ENCODE results near the gene RRP36. TPM values are rescaled to one million over a fixed set of nuclear protein-coding genes. Genes with fewer than 3 reads are reported as not detected.

RRP36 gene
- total RNA-seq, 3 donors from 2014 or later, result 31.4 to 40.0 (median 37.1) TPM

DNA sequence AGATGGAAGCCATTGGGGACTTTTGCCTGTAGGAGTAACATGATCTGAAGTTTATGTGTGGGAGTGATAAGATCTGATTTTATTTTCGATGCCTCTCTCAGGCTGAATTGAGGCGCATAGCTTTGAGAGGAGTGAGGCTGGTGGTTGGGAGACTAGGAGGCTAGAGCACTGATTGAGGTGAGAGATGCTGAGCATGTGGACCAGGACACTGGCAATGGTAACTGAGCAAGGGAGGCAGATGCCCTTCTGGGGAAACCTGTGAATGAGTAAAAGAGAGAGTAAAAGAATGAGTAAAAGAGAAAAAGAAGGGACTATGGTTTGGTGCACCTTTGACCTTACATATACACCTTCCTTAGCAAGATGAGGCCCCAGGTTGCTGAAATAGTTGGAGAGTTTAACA, 3.0 kb downstream of the RRP36 start:
- DNase-seq (no peak), ATAC-seq (no peak)
- H3K9me3 ChIP-seq, result no peaks in the 10 kb centered on the region
- H3K36me3 ChIP-seq (ENCODE audit: low read depth), result peaks cover 10% of the 10 kb centered on the region
- TF ChIP-seq, protein P1, sequence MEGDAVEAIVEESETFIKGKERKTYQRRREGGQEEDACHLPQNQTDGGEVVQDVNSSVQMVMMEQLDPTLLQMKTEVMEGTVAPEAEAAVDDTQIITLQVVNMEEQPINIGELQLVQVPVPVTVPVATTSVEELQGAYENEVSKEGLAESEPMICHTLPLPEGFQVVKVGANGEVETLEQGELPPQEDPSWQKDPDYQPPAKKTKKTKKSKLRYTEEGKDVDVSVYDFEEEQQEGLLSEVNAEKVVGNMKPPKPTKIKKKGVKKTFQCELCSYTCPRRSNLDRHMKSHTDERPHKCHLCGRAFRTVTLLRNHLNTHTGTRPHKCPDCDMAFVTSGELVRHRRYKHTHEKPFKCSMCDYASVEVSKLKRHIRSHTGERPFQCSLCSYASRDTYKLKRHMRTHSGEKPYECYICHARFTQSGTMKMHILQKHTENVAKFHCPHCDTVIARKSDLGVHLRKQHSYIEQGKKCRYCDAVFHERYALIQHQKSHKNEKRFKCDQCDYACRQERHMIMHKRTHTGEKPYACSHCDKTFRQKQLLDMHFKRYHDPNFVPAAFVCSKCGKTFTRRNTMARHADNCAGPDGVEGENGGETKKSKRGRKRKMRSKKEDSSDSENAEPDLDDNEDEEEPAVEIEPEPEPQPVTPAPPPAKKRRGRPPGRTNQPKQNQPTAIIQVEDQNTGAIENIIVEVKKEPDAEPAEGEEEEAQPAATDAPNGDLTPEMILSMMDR (IDR thresholded peaks at IDR 0.05), result no peak
- no peak overlapping the region for H3K4me3 ChIP-seq
- H3K4me1 ChIP-seq (ENCODE audit: low read depth), result peaks cover 11% of the 10 kb centered on the region
- intact Hi-C loops (cut with DNase I, micrococcal nuclease), result no loop called here

DNA sequence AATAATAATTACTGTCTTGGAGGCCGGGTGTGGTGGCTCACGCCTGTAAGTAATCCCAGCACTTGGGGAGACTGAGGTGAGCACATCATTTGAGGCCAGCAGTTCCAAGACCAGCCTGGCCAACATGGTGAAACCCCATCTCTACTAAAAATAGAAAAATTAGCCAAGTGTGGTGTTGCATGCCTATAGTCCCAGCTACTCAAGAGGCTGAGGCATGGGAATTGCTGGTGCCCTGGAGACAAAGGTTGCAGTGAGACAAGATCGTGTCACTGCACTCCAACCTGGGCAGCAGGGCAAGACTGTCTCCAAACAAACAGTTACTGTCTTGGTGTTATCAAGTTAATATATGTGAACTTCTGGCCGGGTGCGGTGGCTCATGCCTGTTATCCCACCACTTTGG, 4.9 kb downstream of the RRP36 start:
- peak in 1 of 3 donors; percentile 7 for DNase-seq
- no peak for ATAC-seq
- TF ChIP-seq, protein P1 (IDR thresholded peaks at IDR 0.05), result no peak

DNA sequence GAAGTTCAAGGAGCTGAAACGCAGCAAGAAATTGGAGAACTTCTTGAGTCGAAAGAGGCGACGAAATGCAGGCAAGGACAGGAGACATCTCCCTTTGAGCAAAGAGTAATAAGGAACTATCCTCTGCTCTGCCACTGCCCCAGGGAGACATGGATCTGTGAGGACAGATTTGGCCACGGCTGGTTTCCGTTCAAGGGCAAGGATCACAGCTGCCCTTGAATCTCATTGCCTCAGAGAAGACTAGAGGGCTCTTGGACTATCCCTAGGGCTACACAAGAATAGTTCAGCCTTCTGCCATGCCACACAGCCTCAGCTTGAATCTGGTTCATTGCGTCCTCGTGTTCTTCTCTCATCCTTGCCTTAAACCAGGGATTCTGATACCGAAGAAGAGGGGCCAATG, 7.7 kb downstream of the RRP36 start:
- no peaks in the 10 kb centered on the region for H3K9me3 ChIP-seq
- intact Hi-C loops (cut with DNase I, micrococcal nuclease), result no loop called here
- H3K4me1 ChIP-seq (ENCODE audit: low read depth), result no peaks in the 10 kb centered on the region
- DNase-seq (peak in 1 of 3 donors; percentile 17), ATAC-seq (no peak)
- no peak overlapping the region for H3K4me3 ChIP-seq
- peaks cover 13% of the 10 kb centered on the region for H3K36me3 ChIP-seq (ENCODE audit: low read depth)
- TF ChIP-seq, protein P1 (IDR thresholded peaks at IDR 0.05), result no peak

More for the DNA sequence above, 4.9 kb downstream of the RRP36 start:
- Histone ChIP-seq H3K4me1 (ENCODE audit: low read depth) (peaks cover 7% of the 10 kb centered on the region), H3K9me3 (no peaks in the 10 kb centered on the region), H3K4me3 (no peak overlapping the region), H3K36me3 (ENCODE audit: low read depth) (peaks cover 13% of the 10 kb centered on the region)
- intact Hi-C loops (cut with DNase I, micrococcal nuclease), result no loop called here

DNA sequence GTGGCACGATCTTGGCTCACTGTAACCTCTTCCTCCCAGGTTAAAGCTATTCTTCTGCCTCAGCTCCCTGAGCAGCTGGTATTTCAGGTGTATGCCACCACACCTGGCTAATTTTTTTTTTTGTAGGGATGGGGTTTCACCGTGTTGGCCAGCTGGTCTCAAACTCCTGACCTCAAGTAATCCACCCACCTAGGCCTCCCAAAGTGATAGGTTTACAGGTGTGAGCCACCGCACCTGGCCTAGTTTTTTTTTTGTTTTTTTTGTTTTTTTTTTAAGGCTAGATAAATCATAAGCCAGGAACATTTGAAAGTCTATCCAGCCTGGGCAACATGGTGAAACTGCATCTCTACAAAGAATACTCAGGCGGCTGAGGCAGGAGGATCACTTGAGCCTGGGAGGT, 10.9 kb downstream of the RRP36 start:
- no peak overlapping the region for H3K4me3 ChIP-seq
- DNase-seq (no peak), ATAC-seq (no peak)
- peaks cover 10% of the 10 kb centered on the region for H3K36me3 ChIP-seq (ENCODE audit: low read depth)
- intact Hi-C loops (cut with DNase I, micrococcal nuclease), result no loop called here
- no peaks in the 10 kb centered on the region for H3K4me1 ChIP-seq (ENCODE audit: low read depth)
- TF ChIP-seq, protein P1 (IDR thresholded peaks at IDR 0.05), result no peak
- H3K9me3 ChIP-seq, result no peaks in the 10 kb centered on the region

DNA sequence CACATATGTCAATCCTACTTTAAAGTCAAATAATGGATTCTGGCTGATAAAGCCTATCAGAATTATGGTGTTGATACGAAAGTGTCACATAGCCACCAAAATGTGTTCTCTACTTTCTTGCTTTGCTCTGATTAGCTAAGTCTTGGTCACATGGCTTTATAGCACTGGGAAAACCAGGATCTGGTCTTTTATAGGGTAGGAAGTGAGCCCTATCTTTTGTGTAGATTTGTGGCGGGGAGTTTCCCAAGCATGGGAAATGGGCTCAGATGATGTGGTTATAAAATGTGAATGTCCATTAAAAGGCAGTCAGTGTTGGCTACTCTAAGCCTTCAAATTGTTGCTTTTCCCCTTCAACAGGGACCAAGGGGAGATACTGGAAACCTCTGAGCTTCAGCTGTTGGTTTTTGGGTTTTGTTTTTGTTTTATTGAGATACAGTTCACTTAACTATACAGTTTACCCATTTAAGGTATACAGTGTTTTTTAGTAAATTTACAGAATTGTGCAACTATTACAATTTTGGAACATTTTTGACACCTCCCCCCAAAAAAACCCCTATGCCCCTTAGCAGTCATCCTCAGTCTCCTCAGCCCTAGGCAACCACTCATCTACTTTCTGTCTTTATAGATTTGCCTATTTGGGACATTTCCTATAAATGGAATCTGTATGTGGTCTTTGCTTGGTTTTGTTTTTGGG, 12.2 kb downstream of the RRP36 start:
- DNase-seq (no peak), ATAC-seq (no peak)
- peaks cover 2% of the 10 kb centered on the region for H3K36me3 ChIP-seq (ENCODE audit: low read depth)
- no peaks in the 10 kb centered on the region for H3K4me1 ChIP-seq (ENCODE audit: low read depth)
- TF ChIP-seq, protein P1 (IDR thresholded peaks at IDR 0.05), result no peak
- H3K9me3 ChIP-seq, result no peaks in the 10 kb centered on the region
- intact Hi-C loops (cut with DNase I, micrococcal nuclease), result no loop called here
- H3K4me3 ChIP-seq, result no peak overlapping the region

DNA sequence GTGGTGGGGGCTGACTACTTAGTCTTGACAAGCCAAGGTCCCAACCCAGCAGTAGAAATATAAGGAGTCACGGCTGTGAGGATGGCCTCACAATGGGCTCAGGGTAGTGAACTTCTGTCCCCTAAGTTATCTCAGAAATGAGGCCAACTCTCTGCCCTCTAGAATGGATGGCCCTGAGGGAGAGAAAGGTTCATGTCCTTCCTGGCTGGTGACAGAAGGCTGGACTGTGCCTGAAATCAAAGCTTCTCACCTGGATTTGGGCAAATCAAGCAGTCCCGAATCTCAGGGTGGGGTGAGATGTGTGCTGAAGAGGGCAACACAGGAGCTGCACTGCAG, 12.7 kb downstream of the RRP36 start:
- no peaks in the 10 kb centered on the region for H3K4me1 ChIP-seq (ENCODE audit: low read depth)
- ATAC-seq (no peak), DNase-seq (no peak)
- intact Hi-C loops (cut with DNase I, micrococcal nuclease), result no loop called here
- H3K9me3 ChIP-seq, result no peaks in the 10 kb centered on the region
- no peak overlapping the region for H3K4me3 ChIP-seq
- TF ChIP-seq, protein P1 (IDR thresholded peaks at IDR 0.05), result no peak
- peaks cover 2% of the 10 kb centered on the region for H3K36me3 ChIP-seq (ENCODE audit: low read depth)
